Measurements from ENCODE around the gene ARNT2.

DNA sequence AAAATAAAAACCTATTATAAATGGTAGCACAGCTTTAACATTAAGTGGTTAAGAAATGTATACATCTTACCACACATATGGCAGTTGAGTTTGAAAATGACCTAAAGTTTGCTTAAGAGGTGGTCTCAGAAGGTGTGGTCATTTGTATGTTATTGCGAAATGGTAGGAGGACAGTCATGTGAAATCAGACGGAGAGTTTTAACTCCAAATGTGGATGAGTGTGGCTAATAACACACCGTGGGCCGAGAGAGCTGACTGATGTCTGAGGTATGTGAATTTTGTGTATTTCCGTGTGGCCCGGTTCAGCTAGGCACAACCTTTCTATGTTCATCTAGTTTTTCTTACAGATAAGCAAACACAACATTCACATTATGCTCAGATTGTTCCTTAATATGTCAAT lies 71.9 kb downstream of the ARNT2 start:
- TF ChIP-seq, protein P1, sequence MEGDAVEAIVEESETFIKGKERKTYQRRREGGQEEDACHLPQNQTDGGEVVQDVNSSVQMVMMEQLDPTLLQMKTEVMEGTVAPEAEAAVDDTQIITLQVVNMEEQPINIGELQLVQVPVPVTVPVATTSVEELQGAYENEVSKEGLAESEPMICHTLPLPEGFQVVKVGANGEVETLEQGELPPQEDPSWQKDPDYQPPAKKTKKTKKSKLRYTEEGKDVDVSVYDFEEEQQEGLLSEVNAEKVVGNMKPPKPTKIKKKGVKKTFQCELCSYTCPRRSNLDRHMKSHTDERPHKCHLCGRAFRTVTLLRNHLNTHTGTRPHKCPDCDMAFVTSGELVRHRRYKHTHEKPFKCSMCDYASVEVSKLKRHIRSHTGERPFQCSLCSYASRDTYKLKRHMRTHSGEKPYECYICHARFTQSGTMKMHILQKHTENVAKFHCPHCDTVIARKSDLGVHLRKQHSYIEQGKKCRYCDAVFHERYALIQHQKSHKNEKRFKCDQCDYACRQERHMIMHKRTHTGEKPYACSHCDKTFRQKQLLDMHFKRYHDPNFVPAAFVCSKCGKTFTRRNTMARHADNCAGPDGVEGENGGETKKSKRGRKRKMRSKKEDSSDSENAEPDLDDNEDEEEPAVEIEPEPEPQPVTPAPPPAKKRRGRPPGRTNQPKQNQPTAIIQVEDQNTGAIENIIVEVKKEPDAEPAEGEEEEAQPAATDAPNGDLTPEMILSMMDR (IDR thresholded peaks at IDR 0.05; ENCODE audit: low read depth, low read length): no peak
- TF ChIP-seq POLR2A (IDR thresholded peaks at IDR 0.05; ENCODE audit: extremely low read depth, insufficient read length) (no peak), MYC (IDR thresholded peaks at IDR 0.05; ENCODE audit: low read depth, low read length) (no peak)
- TF ChIP-seq, protein P2, sequence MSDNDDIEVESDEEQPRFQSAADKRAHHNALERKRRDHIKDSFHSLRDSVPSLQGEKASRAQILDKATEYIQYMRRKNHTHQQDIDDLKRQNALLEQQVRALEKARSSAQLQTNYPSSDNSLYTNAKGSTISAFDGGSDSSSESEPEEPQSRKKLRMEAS (IDR thresholded peaks at IDR 0.05; ENCODE audit: low read depth, low read length): no peak

Measured in NB4 (cell line).